Gastroesophageal sphincter (tissue), 3 donors: ENCODE measurements around the gene DNM3.

Source experiments
- CTCF ChIP-seq, 4 experiments: fragments of 200-600 bp in 2 of 4; fragments of 450-650 bp in 2 of 4; sonication (generic) in 1 of 4; IDR thresholded peaks; one replicate each; pipeline ENCODE4 v1.5.1; 2017 to 2019; ENCODE audit warnings: antibody characterized with exemption in 4 of 4, mild to moderate bottlenecking in 2 of 4, moderate library complexity in 2 of 4
- POLR2A ChIP-seq, 2 donors: fragments of 450-650 bp; IDR thresholded peaks; one replicate each; pipeline ENCODE4 v1.6.1; 2017; ENCODE audit warnings: antibody characterized with exemption in 2 of 2, mild to moderate bottlenecking in 2 of 2, moderate library complexity in 1 of 2

GRCh38 chr1:171802207-171802606, 39.1 kb upstream of the DNM3 start:
- TF ChIP-seq CTCF (IDR thresholded peaks at IDR 0.05) (no peak), POLR2A (IDR thresholded peaks at IDR 0.05) (no peak)
